HL-60 (cell line): ENCODE results near the gene RSBN1L.

Source experiments
- DNase-seq, 2 experiments: peaks; one replicate each; pipeline ENCODE4 v3.0.0-alpha.2; 2010 to 2020; ENCODE audit warnings: low read depth in 1 of 2, low spot score in 1 of 2
- H3K27ac ChIP-seq: fragments of 250-450 bp; sonication (Bioruptor Pico); replicated peaks from 2 replicates; pipeline ENCODE4 v1.5.1; 2020; ENCODE audit warnings: mild to moderate bottlenecking, moderate library complexity
- H3K27me3 ChIP-seq: fragments of 250-450 bp; sonication (Bioruptor Pico); 2 replicates; pipeline ENCODE4 v1.5.1; 2021; ENCODE audit warnings: mild to moderate bottlenecking, moderate library complexity; ENCODE audit not compliant: insufficient read depth, poor library complexity, severe bottlenecking
- H3K4me3 ChIP-seq: replicated peaks from 2 replicates; pipeline ENCODE4 v1.5.1; 2011; ENCODE audit warnings: mild to moderate bottlenecking, control low read depth, low read length; ENCODE audit not compliant: insufficient read depth
- GABPA ChIP-seq: IDR thresholded peaks from 2 replicates; pipeline ENCODE4 v1.6.1; 2012; ENCODE audit warnings: low read depth
- POLR2AphosphoS5 ChIP-seq: IDR thresholded peaks from 2 replicates; pipeline ENCODE4 v1.6.1; 2012; ENCODE audit warnings: low read depth
- REST ChIP-seq: IDR thresholded peaks from 2 replicates; pipeline ENCODE4 v1.6.1; 2012; ENCODE audit warnings: low read depth; ENCODE audit not compliant: insufficient replicate concordance
- SPI1 ChIP-seq: IDR thresholded peaks from 2 replicates; pipeline ENCODE4 v1.6.1; 2012; ENCODE audit warnings: low read depth, mild to moderate bottlenecking, borderline replicate concordance
- TF ChIP-seq, protein P1 (sequence below): IDR thresholded peaks from one replicate; pipeline ENCODE4 v1.5.1; 2011; ENCODE audit warnings: low read length, control low read depth, inconsistent platforms; ENCODE audit not compliant: insufficient read depth

The RSBN1L gene

DNA sequence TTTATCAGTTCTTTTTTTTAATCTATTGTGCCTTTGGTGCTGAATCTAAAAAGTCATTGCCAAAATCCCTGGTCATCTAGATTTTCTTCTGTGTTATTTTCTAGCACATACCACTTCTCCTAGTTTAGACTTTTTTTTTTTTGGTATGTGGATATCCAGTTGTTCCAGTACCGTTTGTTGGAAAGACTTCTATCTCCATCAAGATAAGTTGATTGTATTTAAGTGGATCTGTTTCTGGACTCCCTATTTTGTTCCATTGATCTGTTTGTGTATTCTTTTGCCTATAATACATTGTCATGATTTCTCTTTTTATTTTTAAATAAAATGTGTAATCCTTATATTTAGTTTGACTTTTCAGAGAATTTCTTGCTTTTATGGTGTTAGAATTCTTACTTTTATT, 35.5 kb downstream of the RSBN1L start:
- Histone ChIP-seq H3K27me3 (no peaks in the 10 kb centered on the region), H3K27ac (no peak overlapping the region), H3K4me3 (no peak overlapping the region)
- no peak for DNase-seq
- TF ChIP-seq REST (no peak), SPI1 (no peak), GABPA (no peak), POLR2AphosphoS5 (no peak)
- TF ChIP-seq, protein P1, sequence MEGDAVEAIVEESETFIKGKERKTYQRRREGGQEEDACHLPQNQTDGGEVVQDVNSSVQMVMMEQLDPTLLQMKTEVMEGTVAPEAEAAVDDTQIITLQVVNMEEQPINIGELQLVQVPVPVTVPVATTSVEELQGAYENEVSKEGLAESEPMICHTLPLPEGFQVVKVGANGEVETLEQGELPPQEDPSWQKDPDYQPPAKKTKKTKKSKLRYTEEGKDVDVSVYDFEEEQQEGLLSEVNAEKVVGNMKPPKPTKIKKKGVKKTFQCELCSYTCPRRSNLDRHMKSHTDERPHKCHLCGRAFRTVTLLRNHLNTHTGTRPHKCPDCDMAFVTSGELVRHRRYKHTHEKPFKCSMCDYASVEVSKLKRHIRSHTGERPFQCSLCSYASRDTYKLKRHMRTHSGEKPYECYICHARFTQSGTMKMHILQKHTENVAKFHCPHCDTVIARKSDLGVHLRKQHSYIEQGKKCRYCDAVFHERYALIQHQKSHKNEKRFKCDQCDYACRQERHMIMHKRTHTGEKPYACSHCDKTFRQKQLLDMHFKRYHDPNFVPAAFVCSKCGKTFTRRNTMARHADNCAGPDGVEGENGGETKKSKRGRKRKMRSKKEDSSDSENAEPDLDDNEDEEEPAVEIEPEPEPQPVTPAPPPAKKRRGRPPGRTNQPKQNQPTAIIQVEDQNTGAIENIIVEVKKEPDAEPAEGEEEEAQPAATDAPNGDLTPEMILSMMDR: no peak

DNA sequence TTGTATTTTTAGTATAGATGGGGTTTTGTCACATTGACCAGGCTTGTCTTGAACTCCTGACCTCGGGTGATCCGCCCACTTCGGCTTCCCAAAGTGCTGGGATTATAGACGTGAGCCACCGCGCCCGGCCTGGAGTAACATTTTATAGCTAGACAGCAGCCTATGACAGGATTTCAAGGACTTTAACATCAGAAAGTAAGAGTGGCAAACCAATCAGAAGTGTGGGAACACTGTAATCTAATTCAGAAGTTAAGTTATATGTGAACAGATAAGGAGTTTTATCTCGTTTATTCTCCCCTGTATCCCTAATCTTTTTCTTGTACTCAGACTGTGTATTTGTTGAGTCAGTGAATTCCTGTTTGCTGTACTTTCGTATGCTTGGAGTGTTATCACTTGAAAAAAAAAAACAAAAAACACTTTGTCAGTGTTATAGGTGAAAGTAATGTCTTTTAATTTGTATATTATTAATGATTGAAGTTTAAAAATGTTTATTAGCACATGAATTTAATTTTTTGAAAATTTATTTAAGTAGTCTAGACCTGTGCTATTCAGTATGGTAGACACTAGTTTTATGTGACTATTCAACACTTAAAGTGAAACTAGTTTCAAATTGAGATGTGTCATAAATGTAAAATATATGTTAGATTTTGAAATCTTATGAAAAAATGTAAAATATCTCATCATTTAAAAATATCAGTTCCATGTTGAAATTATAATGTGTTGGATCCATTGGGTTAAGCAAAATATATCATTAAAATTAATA, 38.6 kb downstream of the RSBN1L start:
- no peak overlapping the region for H3K27ac ChIP-seq
- TF ChIP-seq GABPA (no peak), REST (no peak), SPI1 (no peak), POLR2AphosphoS5 (no peak)
- TF ChIP-seq, protein P1: no peak
- no peak for DNase-seq

DNA sequence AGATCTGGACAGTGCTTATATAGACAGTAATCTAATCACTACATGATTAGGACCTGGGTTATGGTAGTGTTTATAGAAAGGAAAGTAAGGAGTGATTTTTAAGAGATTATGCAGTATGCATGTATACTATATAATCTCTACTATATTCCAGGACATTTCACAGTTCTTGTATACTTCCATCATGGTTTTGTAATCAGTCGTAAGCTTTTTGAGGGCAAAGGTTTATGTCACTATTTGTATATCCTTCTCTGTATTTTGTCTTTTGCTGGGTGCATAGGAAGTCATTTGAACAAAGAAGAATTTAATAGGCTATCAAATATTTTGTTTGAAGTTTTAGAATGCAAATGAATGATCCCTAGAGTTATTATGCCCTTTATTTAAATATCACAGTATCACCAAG, 39.2 kb downstream of the RSBN1L start:
- TF ChIP-seq REST: no peak
- no peak for TF ChIP-seq POLR2AphosphoS5
- TF ChIP-seq, protein P1: no peak
- no peak for TF ChIP-seq SPI1
- TF ChIP-seq GABPA: no peak
- no peak for DNase-seq

More for the DNA sequence above, 38.6 kb downstream of the RSBN1L start:
- Histone ChIP-seq H3K4me3 (no peak overlapping the region), H3K27me3 (no peaks in the 10 kb centered on the region)

More for the DNA sequence above, 39.2 kb downstream of the RSBN1L start:
- H3K27ac ChIP-seq: no peak overlapping the region
- H3K4me3 ChIP-seq: no peak overlapping the region
- H3K27me3 ChIP-seq: no peaks in the 10 kb centered on the region
